WTC11 (cell line): ENCODE measurements around the gene AMN. TPM values are rescaled to one million over a fixed set of nuclear protein-coding genes. Genes with fewer than 3 reads are reported as not detected.

Experiments
- ATAC-seq: fragments of 200-7000 bp; cut with Tn5 transposase; 2 replicates; pipeline ENCODE4 v1.10.0; 2021; ENCODE audit warnings: mild to moderate bottlenecking, moderate library complexity
- CTCF ChIA-PET: fragments of 300-600 bp; sonication (Branson Sonifier 250); formaldehyde crosslinking; loops from one replicate; lab custom pipeline; 2021; ENCODE audit warnings: antibody characterized with exemption; lab: Charles Lee
- POLR2A ChIA-PET: fragments of 350-600 bp; sonication (Branson Sonifier 250); formaldehyde crosslinking; loops from one replicate; lab custom pipeline; 2021; ENCODE audit warnings: antibody characterized with exemption; lab: Charles Lee
- DNase-seq: peaks from one replicate; pipeline ENCODE4 v3.0.0; 2021; ENCODE audit warnings: low spot score
- H3K27ac Mint-ChIP-seq: 2 replicates; pipeline ENCODE4 v1.8.0; 2021; ENCODE audit warnings: mixed read lengths
- H3K27me3 Mint-ChIP-seq: 2 replicates; pipeline ENCODE4 v1.8.0; 2021; ENCODE audit warnings: low read depth, mild to moderate bottlenecking, moderate library complexity, mixed read lengths
- H3K36me3 Mint-ChIP-seq: 2 replicates; pipeline ENCODE4 v1.8.0; 2021; ENCODE audit warnings: mixed read lengths
- H3K4me1 Mint-ChIP-seq: 2 replicates; pipeline ENCODE4 v1.8.0; 2022; ENCODE audit warnings: mixed read lengths
- H3K4me3 Mint-ChIP-seq: 2 replicates; pipeline ENCODE4 v1.8.0; 2021; ENCODE audit warnings: mild to moderate bottlenecking, moderate library complexity, mixed read lengths
- H3K9me3 Mint-ChIP-seq: 2 replicates; pipeline ENCODE4 v1.8.0; 2021; ENCODE audit warnings: mixed read lengths
- ESRRA ChIP-seq: sonication (generic); formaldehyde crosslinking; IDR thresholded peaks from 2 replicates; pipeline ENCODE4 v1.8.1; 2022; ENCODE audit warnings: mild to moderate bottlenecking, missing genetic modification reagents, borderline replicate concordance
- FOXP1 ChIP-seq: sonication (generic); formaldehyde crosslinking; IDR thresholded peaks from 2 replicates; pipeline ENCODE4 v1.8.0; 2022; ENCODE audit warnings: missing genetic modification reagents, mild to moderate bottlenecking, moderate library complexity, borderline replicate concordance
- GABPB1 ChIP-seq: sonication (generic); formaldehyde crosslinking; IDR thresholded peaks from 2 replicates; pipeline ENCODE4 v1.8.1; 2023; ENCODE audit warnings: mild to moderate bottlenecking, missing genetic modification reagents
- GTF2I ChIP-seq: fragments of 250-450 bp; sonication (Bioruptor Pico); conservative IDR thresholded peaks from 2 replicates; pipeline ENCODE4 v1.4.0; 2021; ENCODE audit warnings: mild to moderate bottlenecking
- KAT7 ChIP-seq: sonication (generic); formaldehyde crosslinking; IDR thresholded peaks from 2 replicates; pipeline ENCODE4 v1.8.1; 2023; ENCODE audit warnings: missing genetic modification reagents, mild to moderate bottlenecking, borderline replicate concordance
- MXD4 ChIP-seq: fragments of 250-450 bp; sonication (Bioruptor Pico); IDR thresholded peaks from 2 replicates; pipeline ENCODE4 v1.8.0; 2021; ENCODE audit warnings: mild to moderate bottlenecking, moderate library complexity, borderline replicate concordance
- PRRX2 ChIP-seq: fragments of 250-450 bp; sonication (Bioruptor Pico); IDR thresholded peaks from 2 replicates; pipeline ENCODE4 v1.8.0; 2021; ENCODE audit warnings: mild to moderate bottlenecking
- RELA ChIP-seq: sonication (generic); formaldehyde crosslinking; IDR thresholded peaks from 2 replicates; pipeline ENCODE4 v1.8.1; 2022; ENCODE audit warnings: missing genetic modification reagents, mild to moderate bottlenecking, borderline replicate concordance
- SMAD3 ChIP-seq: sonication (generic); formaldehyde crosslinking; IDR thresholded peaks from 2 replicates; pipeline ENCODE4 v1.8.0; 2022; ENCODE audit warnings: missing genetic modification reagents, mild to moderate bottlenecking, borderline replicate concordance
- TEAD1 ChIP-seq: sonication (generic); formaldehyde crosslinking; IDR thresholded peaks from 2 replicates; pipeline ENCODE4 v1.8.0; 2022; ENCODE audit warnings: mild to moderate bottlenecking, missing genetic modification reagents
- ZNF138 ChIP-seq: sonication (generic); formaldehyde crosslinking; conservative IDR thresholded peaks from 2 replicates; pipeline ENCODE4 v1.8.1; 2022; ENCODE audit warnings: mild to moderate bottlenecking, moderate library complexity, missing genetic modification reagents
- total RNA-seq: library from RNA; stranded (reverse); gene quantifications from 3 replicates; pipeline ENCODE4 v1.2.3, GENCODE V29; 2021
- TF ChIP-seq, protein P1 (sequence below): sonication (generic); formaldehyde crosslinking; IDR thresholded peaks from 2 replicates; pipeline ENCODE4 v1.8.1; 2023; ENCODE audit warnings: mild to moderate bottlenecking, missing genetic modification reagents, moderate library complexity
- TF ChIP-seq, protein P2 (sequence below): sonication (generic); formaldehyde crosslinking; IDR thresholded peaks from 2 replicates; pipeline ENCODE4 v1.8.1; 2022; ENCODE audit warnings: missing genetic modification reagents, borderline replicate concordance
- TF ChIP-seq, protein P3 (sequence below): sonication (generic); formaldehyde crosslinking; IDR thresholded peaks from 2 replicates; pipeline ENCODE4 v1.8.0; 2023; ENCODE audit warnings: mild to moderate bottlenecking, missing genetic modification reagents
- TF ChIP-seq, protein P4 (sequence below): sonication (generic); formaldehyde crosslinking; conservative IDR thresholded peaks from 2 replicates; pipeline ENCODE4 v1.8.1; 2022; ENCODE audit warnings: mild to moderate bottlenecking, missing genetic modification reagents
- TF ChIP-seq, protein P5 (sequence below): sonication (generic); formaldehyde crosslinking; conservative IDR thresholded peaks from 2 replicates; pipeline ENCODE4 v1.8.1; 2023; ENCODE audit warnings: mild to moderate bottlenecking, low read depth, missing genetic modification reagents, moderate library complexity

Gene AMN
- total RNA-seq, 1 experiment from 2014 or later: 2.8 TPM

DNA sequence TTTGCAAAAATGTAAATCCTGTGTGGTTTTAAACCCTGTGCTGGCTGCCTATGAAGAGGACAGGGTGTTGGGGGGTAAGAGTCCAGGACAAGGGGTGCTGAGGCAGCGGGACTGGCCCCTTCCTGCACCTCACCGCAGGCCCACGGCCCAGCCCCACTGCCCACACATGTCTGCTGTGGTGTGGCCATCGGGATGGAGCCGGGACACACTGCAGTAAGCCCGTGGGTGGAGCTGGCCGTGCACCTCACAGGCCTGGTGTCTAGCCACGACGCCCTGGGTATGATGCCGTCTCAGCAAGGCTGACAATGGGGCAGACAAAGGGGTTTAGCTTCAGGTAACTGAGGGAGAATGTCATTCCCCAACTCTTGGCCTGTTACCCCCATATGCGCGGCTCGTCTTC is 19.6 kb downstream of the AMN start:
- H3K9me3 Mint-ChIP-seq: no peaks in the 10 kb centered on the region
- ChIA-PET POLR2A (no interaction called here), CTCF (no interaction called here)
- no peak overlapping the region for H3K4me3 Mint-ChIP-seq
- DNase-seq: no peak
- H3K27me3 Mint-ChIP-seq: no peaks in the 10 kb centered on the region
- TF ChIP-seq ESRRA (CRISPR knock-in tag) (no peak), MXD4 (CRISPR knock-in tag) (no peak), GTF2I (no peak), KAT7 (CRISPR knock-in tag) (no peak)
- TF ChIP-seq, protein P1, sequence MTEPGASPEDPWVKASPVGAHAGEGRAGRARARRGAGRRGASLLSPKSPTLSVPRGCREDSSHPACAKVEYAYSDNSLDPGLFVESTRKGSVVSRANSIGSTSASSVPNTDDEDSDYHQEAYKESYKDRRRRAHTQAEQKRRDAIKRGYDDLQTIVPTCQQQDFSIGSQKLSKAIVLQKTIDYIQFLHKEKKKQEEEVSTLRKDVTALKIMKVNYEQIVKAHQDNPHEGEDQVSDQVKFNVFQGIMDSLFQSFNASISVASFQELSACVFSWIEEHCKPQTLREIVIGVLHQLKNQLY: no peak
- TF ChIP-seq, protein P2, sequence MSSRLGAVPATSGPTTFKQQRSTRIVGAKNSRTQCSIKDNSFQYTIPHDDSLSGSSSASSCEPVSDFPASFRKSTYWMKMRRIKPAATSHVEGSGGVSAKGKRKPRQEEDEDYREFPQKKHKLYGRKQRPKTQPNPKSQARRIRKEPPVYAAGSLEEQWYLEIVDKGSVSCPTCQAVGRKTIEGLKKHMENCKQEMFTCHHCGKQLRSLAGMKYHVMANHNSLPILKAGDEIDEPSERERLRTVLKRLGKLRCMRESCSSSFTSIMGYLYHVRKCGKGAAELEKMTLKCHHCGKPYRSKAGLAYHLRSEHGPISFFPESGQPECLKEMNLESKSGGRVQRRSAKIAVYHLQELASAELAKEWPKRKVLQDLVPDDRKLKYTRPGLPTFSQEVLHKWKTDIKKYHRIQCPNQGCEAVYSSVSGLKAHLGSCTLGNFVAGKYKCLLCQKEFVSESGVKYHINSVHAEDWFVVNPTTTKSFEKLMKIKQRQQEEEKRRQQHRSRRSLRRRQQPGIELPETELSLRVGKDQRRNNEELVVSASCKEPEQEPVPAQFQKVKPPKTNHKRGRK: no peak
- no peak overlapping the region for H3K27ac Mint-ChIP-seq
- H3K36me3 Mint-ChIP-seq: peaks cover 52% of the 10 kb centered on the region
- H3K4me1 Mint-ChIP-seq: no peaks in the 10 kb centered on the region
- no peak for ATAC-seq

DNA sequence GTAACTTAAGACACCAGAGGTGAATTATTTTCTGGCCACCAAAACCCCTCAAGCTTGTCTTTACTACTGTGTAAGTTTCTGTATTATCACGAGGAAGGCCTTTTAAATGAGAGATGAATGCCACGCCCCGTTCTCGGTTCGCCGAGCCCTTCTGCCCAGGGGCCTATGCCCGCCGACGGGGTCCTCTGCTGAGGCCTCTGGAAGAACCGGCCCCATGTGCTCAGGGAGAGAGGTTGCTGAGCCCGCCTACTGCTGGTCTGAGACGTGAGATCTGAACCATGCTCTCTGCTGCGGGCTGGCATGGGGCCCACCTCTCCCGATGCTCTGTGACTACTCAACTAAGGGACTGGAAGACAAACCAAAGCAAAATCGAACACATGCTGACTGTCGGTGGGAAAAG is 21.0 kb downstream of the AMN start:
- Mint-ChIP-seq H3K4me1 (no peaks in the 10 kb centered on the region), H3K27me3 (no peaks in the 10 kb centered on the region), H3K9me3 (no peaks in the 10 kb centered on the region), H3K27ac (no peak overlapping the region; the same call in 1 of the 2 replicates), H3K4me3 (no peak overlapping the region), H3K36me3 (peaks cover 50% of the 10 kb centered on the region)
- ChIA-PET POLR2A (no interaction called here), CTCF (no interaction called here)
- ATAC-seq (no peak), DNase-seq (no peak)
- TF ChIP-seq, protein P3, sequence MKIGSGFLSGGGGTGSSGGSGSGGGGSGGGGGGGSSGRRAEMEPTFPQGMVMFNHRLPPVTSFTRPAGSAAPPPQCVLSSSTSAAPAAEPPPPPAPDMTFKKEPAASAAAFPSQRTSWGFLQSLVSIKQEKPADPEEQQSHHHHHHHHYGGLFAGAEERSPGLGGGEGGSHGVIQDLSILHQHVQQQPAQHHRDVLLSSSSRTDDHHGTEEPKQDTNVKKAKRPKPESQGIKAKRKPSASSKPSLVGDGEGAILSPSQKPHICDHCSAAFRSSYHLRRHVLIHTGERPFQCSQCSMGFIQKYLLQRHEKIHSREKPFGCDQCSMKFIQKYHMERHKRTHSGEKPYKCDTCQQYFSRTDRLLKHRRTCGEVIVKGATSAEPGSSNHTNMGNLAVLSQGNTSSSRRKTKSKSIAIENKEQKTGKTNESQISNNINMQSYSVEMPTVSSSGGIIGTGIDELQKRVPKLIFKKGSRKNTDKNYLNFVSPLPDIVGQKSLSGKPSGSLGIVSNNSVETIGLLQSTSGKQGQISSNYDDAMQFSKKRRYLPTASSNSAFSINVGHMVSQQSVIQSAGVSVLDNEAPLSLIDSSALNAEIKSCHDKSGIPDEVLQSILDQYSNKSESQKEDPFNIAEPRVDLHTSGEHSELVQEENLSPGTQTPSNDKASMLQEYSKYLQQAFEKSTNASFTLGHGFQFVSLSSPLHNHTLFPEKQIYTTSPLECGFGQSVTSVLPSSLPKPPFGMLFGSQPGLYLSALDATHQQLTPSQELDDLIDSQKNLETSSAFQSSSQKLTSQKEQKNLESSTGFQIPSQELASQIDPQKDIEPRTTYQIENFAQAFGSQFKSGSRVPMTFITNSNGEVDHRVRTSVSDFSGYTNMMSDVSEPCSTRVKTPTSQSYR (CRISPR knock-in tag): no peak
- TF ChIP-seq FOXP1 (CRISPR knock-in tag): no peak
- TF ChIP-seq PRRX2 (CRISPR knock-in tag): no peak
- TF ChIP-seq TEAD1 (CRISPR knock-in tag): no peak
- no peak for TF ChIP-seq ZNF138
- TF ChIP-seq RELA (CRISPR knock-in tag): no peak
- TF ChIP-seq, protein P4, sequence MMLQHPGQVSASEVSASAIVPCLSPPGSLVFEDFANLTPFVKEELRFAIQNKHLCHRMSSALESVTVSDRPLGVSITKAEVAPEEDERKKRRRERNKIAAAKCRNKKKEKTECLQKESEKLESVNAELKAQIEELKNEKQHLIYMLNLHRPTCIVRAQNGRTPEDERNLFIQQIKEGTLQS (CRISPR knock-in tag): no peak
- TF ChIP-seq GABPB1 (CRISPR knock-in tag): no peak
- TF ChIP-seq, protein P5, sequence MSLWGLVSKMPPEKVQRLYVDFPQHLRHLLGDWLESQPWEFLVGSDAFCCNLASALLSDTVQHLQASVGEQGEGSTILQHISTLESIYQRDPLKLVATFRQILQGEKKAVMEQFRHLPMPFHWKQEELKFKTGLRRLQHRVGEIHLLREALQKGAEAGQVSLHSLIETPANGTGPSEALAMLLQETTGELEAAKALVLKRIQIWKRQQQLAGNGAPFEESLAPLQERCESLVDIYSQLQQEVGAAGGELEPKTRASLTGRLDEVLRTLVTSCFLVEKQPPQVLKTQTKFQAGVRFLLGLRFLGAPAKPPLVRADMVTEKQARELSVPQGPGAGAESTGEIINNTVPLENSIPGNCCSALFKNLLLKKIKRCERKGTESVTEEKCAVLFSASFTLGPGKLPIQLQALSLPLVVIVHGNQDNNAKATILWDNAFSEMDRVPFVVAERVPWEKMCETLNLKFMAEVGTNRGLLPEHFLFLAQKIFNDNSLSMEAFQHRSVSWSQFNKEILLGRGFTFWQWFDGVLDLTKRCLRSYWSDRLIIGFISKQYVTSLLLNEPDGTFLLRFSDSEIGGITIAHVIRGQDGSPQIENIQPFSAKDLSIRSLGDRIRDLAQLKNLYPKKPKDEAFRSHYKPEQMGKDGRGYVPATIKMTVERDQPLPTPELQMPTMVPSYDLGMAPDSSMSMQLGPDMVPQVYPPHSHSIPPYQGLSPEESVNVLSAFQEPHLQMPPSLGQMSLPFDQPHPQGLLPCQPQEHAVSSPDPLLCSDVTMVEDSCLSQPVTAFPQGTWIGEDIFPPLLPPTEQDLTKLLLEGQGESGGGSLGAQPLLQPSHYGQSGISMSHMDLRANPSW (CRISPR knock-in tag): no peak
- no peak for TF ChIP-seq SMAD3
